Fibroblast of the aortic adventitia (primary cell): ENCODE data around the gene SMURF2. TPM values are rescaled to one million over a fixed set of nuclear protein-coding genes. Genes with fewer than 3 reads are reported as not detected.

ENCODE experiments used
- DNase-seq: peaks from one replicate; pipeline ENCODE4 v3.0.0-alpha.2; 2010; ENCODE audit warnings: low read depth
- H3K4me3 ChIP-seq: 2 replicates; pipeline ENCODE4 v1.5.1; 2011; ENCODE audit warnings: low read depth, mild to moderate bottlenecking, control low read depth, low read length, moderate library complexity
- CTCF ChIP-seq: IDR thresholded peaks from 2 replicates; pipeline ENCODE4 v1.5.1; 2011; ENCODE audit warnings: mild to moderate bottlenecking, low read length, control low read depth, inconsistent platforms; ENCODE audit not compliant: insufficient read depth
- total RNA-seq: library from RNA; depleted of rRNA; stranded (reverse); fragments of >200 nt; gene quantifications from 2 replicates; pipeline ENCODE4 v1.2.3, GENCODE V29; 2012; ENCODE audit warnings: low replicate concordance

SMURF2 gene
- total RNA-seq, 1 donor = 90.9 TPM

GRCh38 chr17:64628641-64629040, 33.5 kb downstream of the SMURF2 start:
- H3K4me3 ChIP-seq = no peak overlapping the region
- no peak for DNase-seq
- no peak for TF ChIP-seq CTCF

- no peak for TF ChIP-seq CTCF
- no peak for DNase-seq
- no peak overlapping the region for H3K4me3 ChIP-seq
These were observed 34.3 kb downstream of the SMURF2 start for GRCh38 chr17:64627797-64628196.

- H3K4me3 ChIP-seq = no peak overlapping the region
- no peak for TF ChIP-seq CTCF
These were observed 35.3 kb downstream of the SMURF2 start for GRCh38 chr17:64626827-64627226.

GRCh38 chr17:64625541-64625940, 36.6 kb downstream of the SMURF2 start:
- no peak overlapping the region for H3K4me3 ChIP-seq
- DNase-seq = no peak
- no peak for TF ChIP-seq CTCF

More at GRCh38 chr17:64626827-64627226, 35.3 kb downstream of the SMURF2 start:
- DNase-seq = no peak

- peak; percentile 84 for DNase-seq
- TF ChIP-seq CTCF = no peak
- no peak overlapping the region for H3K4me3 ChIP-seq
These were observed 39.0 kb downstream of the SMURF2 start for GRCh38 chr17:64622931-64623654.

- no peak for DNase-seq
- TF ChIP-seq CTCF = no peak
- H3K4me3 ChIP-seq = no peak overlapping the region
These were observed 40.3 kb downstream of the SMURF2 start for GRCh38 chr17:64621772-64622171.

GRCh38 chr17:64618848-64619247, 43.3 kb downstream of the SMURF2 start:
- no peak overlapping the region for H3K4me3 ChIP-seq
- TF ChIP-seq CTCF = no peak
- no peak for DNase-seq
